Measurements from ENCODE around the gene RSRC2. TPM values are rescaled to one million over a fixed set of nuclear protein-coding genes. Genes with fewer than 3 reads are reported as not detected.

Gene RSRC2
- polyA plus RNA-seq, 1 donor from 2014 or later: 194 TPM

- no peaks in the 10 kb centered on the region for H3K27me3 ChIP-seq (ENCODE audit: insufficient read depth, low read depth, low read length)
- no peaks in the 10 kb centered on the region for H3K36me3 ChIP-seq (ENCODE audit: insufficient read depth, low read length)
- H3K27ac ChIP-seq (ENCODE audit: low read length): no peak overlapping the region
- no peak overlapping the region for H3K9ac ChIP-seq (ENCODE audit: low read length)
- no peak overlapping the region for H2AFZ ChIP-seq (ENCODE audit: low read depth, low read length)
- H3K79me2 ChIP-seq (replicated peaks; ENCODE audit: insufficient read depth, low read length): no peaks in the 10 kb centered on the region
- no peak overlapping the region for H3K4me2 ChIP-seq (ENCODE audit: low read length)
- H3K4me3 ChIP-seq (ENCODE audit: low read length): no peak overlapping the region
- TF ChIP-seq RAD21 (conservative IDR thresholded peaks at IDR 0.05): no peak
- TF ChIP-seq EP300 (conservative IDR thresholded peaks at IDR 0.05; ENCODE audit: poor library complexity, severe bottlenecking): no peak
- TF ChIP-seq POLR2AphosphoS5 (IDR thresholded peaks at IDR 0.05): no peak
- no peak for TF ChIP-seq REST (IDR thresholded peaks at IDR 0.05; ENCODE audit: borderline replicate concordance)
- no peak for TF ChIP-seq SMC3 (conservative IDR thresholded peaks at IDR 0.05; ENCODE audit: poor library complexity)
- TF ChIP-seq TAF1 (IDR thresholded peaks at IDR 0.05; ENCODE audit: low read depth): no peak
- no peaks in the 10 kb centered on the region for H3F3A ChIP-seq (ENCODE audit: insufficient read depth, low read length, poor library complexity, severe bottlenecking)
- H3K9me3 ChIP-seq (ENCODE audit: low read length): no peaks in the 10 kb centered on the region
- H3K9me2 ChIP-seq (ENCODE audit: insufficient read depth, low read length): no peaks in the 10 kb centered on the region
- H4K20me1 ChIP-seq (ENCODE audit: insufficient read depth): no peaks in the 10 kb centered on the region
These were observed 10.3 kb upstream of the RSRC2 start for GRCh38 chr12:122537021-122537420.

- no peak overlapping the region for H3K9ac ChIP-seq (ENCODE audit: low read length)
- peaks cover 8% of the 10 kb centered on the region for H3K79me2 ChIP-seq (replicated peaks; ENCODE audit: insufficient read depth, low read length)
- H3K9me2 ChIP-seq (ENCODE audit: insufficient read depth, low read length): no peaks in the 10 kb centered on the region
- H3K4me3 ChIP-seq (ENCODE audit: low read length): no peak overlapping the region
- no peak overlapping the region for H2AFZ ChIP-seq (ENCODE audit: low read depth, low read length)
- TF ChIP-seq EZH2 (IDR thresholded peaks at IDR 0.05; ENCODE audit: borderline replicate concordance, insufficient read depth, low read length, poor library complexity, severe bottlenecking) (no peak), EP300 (conservative IDR thresholded peaks at IDR 0.05; ENCODE audit: poor library complexity, severe bottlenecking) (no peak), MXI1 (conservative IDR thresholded peaks at IDR 0.05; ENCODE audit: poor library complexity, severe bottlenecking) (no peak), REST (IDR thresholded peaks at IDR 0.05; ENCODE audit: borderline replicate concordance) (no peak), RAD21 (conservative IDR thresholded peaks at IDR 0.05) (no peak), CTCF (IDR thresholded peaks at IDR 0.05; ENCODE audit: poor library complexity, severe bottlenecking) (no peak), SMC3 (conservative IDR thresholded peaks at IDR 0.05; ENCODE audit: poor library complexity) (no peak), TAF1 (IDR thresholded peaks at IDR 0.05; ENCODE audit: low read depth) (no peak), POLR2AphosphoS5 (IDR thresholded peaks at IDR 0.05) (no peak)
- no peaks in the 10 kb centered on the region for H3K36me3 ChIP-seq (ENCODE audit: insufficient read depth, low read length)
- no peaks in the 10 kb centered on the region for H3K27me3 ChIP-seq (ENCODE audit: insufficient read depth, low read depth, low read length)
- H3F3A ChIP-seq (ENCODE audit: insufficient read depth, low read length, poor library complexity, severe bottlenecking): no peaks in the 10 kb centered on the region
- H3K27ac ChIP-seq (ENCODE audit: low read length): no peak overlapping the region
- no peaks in the 10 kb centered on the region for H4K20me1 ChIP-seq (ENCODE audit: insufficient read depth)
- no peaks in the 10 kb centered on the region for H3K9me3 ChIP-seq (ENCODE audit: low read length)
- H3K4me2 ChIP-seq (ENCODE audit: low read length): no peak overlapping the region
These were observed 7.1 kb upstream of the RSRC2 start for GRCh38 chr12:122533856-122534255.
